Upper lobe of left lung (tissue), 6 donors: ENCODE results near the gene WTIP. TPM values are rescaled to one million over a fixed set of nuclear protein-coding genes. Genes with fewer than 3 reads are reported as not detected.
A peak's percentile ranks its signal among the peaks of the same experiment; 100 is the strongest.
"Not testable (repeated sequence)": the region's sequence is repeated elsewhere in the genome, so short reads cannot be mapped to it uniquely, and the experiment has no call there.

ENCODE experiments used
- ATAC-seq, 2 donors: fragments of 200-7000 bp; cut with Tn5 transposase; one replicate each; pipeline ENCODE4 v1.9.1; 2022; ENCODE audit warnings: mild to moderate bottlenecking in 2 of 2, moderate library complexity in 2 of 2; ENCODE audit not compliant: low FRiP score in 2 of 2
- DNase-seq, 2 donors: peaks; one replicate each; pipeline ENCODE4 v3.0.0-alpha.2; 2019 to 2020
- H3K27ac ChIP-seq, 4 donors: fragments of 200-600 bp; sonication (generic); one replicate each; pipeline ENCODE4 v1.5.1; 2016 to 2019
- H3K27me3 ChIP-seq, 4 donors: fragments of 200-600 bp; sonication (generic); one replicate each; pipeline ENCODE4 v1.5.1; 2017 to 2019
- H3K36me3 ChIP-seq, 4 donors: fragments of 200-600 bp; sonication (generic); one replicate each; pipeline ENCODE4 v1.5.1; 2016 to 2019
- H3K4me1 ChIP-seq, 4 donors: fragments of 200-600 bp; sonication (generic); one replicate each; pipeline ENCODE4 v1.5.1; 2018 to 2019
- H3K4me3 ChIP-seq, 4 donors: fragments of 200-600 bp; sonication (generic); one replicate each; pipeline ENCODE4 v1.5.1; 2017 to 2019; ENCODE audit warnings: mild to moderate bottlenecking in 2 of 4, moderate library complexity in 1 of 4
- H3K9me3 ChIP-seq, 4 donors: fragments of 200-600 bp; sonication (generic); one replicate each; pipeline ENCODE4 v1.5.1; 2018 to 2019
- EP300 ChIP-seq, 4 donors: sonication (generic); formaldehyde crosslinking; IDR thresholded peaks; one replicate each; pipeline ENCODE4 v1.5.1; 2017; ENCODE audit warnings: antibody characterized with exemption in 4 of 4, control low read depth in 2 of 4
- POLR2A ChIP-seq, 4 donors: fragments of 450-650 bp; IDR thresholded peaks; one replicate each; pipeline ENCODE4 v1.5.1; 2016 to 2017; ENCODE audit warnings: antibody characterized with exemption in 4 of 4, mild to moderate bottlenecking in 2 of 4
- POLR2AphosphoS5 ChIP-seq, 2 donors: sonication (generic); formaldehyde crosslinking; IDR thresholded peaks; one replicate each; pipeline ENCODE4 v1.5.1; 2017; ENCODE audit warnings: antibody characterized with exemption in 2 of 2
- WGBS, 2 donors: methylation state at CpG; one replicate each; pipeline ENCODE4 v1.1.5; 2017 to 2018; 5-methylcytosine and 5-hydroxymethylcytosine counted together
- total RNA-seq, 6 donors: library from RNA; depleted of rRNA in 4 of 6; stranded (reverse); fragments of >200 nt in 4 of 6; gene quantifications; one replicate each; pipeline versions ENCODE4 v1.1.0 to v1.2.1, GENCODE V29; 2016 to 2021
- TF ChIP-seq, protein P1 (sequence below), 6 experiments: fragments of 450-650 bp in 4 of 6; fragments of 200-600 bp in 2 of 6; sonication (generic) in 2 of 6; IDR thresholded peaks; one replicate each; pipeline ENCODE4 v1.5.1; 2016 to 2019; ENCODE audit warnings: antibody characterized with exemption in 6 of 6
- donor health status: DM: no; HTN: no; CAD: no; lungs with moderate emphysema.
- donor health status: DM: no; HTN: yes; CAD: no; lungs with severe emphysema.

Gene WTIP
- total RNA-seq, 6 donors from 2014 or later, result 18.7 to 93.3 (median 56.9) TPM

DNA sequence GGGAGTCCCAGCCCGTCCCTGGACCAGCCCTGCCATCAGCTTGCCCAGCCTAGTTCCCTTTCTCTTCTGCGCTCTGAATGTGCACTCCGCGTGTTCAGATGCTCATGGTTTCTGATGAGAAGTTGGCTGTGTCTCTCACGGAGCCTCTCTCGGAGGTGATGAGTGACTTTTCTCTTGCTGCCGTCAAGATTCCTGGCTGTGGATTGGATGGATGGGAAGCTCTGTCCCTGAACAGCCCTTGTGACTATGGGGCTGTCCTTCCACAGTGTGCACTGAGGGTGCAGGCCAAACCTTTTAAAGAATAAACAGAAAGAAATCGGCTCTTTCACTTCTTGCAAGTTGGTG lies 24.4 kb downstream of the WTIP start:
- Histone ChIP-seq H3K36me3 (no peaks in the 10 kb centered on the region), H3K27me3 (no peaks in the 10 kb centered on the region), H3K4me1 (peaks cover 3 to 20% (median 5%) of the 10 kb centered on the region in 4 donors), H3K27ac (no peak overlapping the region), H3K4me3 (no peak overlapping the region), H3K9me3 (peaks cover 0 to 5% (median 0%) of the 10 kb centered on the region in 4 donors)
- WGBS, 2 donors, result 66 to 67% methylated on average over 6 to 8 of the region's 8 CpGs
- DNase-seq (no peak), ATAC-seq (no peak)
- TF ChIP-seq, protein P1, sequence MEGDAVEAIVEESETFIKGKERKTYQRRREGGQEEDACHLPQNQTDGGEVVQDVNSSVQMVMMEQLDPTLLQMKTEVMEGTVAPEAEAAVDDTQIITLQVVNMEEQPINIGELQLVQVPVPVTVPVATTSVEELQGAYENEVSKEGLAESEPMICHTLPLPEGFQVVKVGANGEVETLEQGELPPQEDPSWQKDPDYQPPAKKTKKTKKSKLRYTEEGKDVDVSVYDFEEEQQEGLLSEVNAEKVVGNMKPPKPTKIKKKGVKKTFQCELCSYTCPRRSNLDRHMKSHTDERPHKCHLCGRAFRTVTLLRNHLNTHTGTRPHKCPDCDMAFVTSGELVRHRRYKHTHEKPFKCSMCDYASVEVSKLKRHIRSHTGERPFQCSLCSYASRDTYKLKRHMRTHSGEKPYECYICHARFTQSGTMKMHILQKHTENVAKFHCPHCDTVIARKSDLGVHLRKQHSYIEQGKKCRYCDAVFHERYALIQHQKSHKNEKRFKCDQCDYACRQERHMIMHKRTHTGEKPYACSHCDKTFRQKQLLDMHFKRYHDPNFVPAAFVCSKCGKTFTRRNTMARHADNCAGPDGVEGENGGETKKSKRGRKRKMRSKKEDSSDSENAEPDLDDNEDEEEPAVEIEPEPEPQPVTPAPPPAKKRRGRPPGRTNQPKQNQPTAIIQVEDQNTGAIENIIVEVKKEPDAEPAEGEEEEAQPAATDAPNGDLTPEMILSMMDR (IDR thresholded peaks at IDR 0.05), result no peak
- TF ChIP-seq POLR2A (IDR thresholded peaks at IDR 0.05) (no peak), EP300 (IDR thresholded peaks at IDR 0.05) (no peak), POLR2AphosphoS5 (IDR thresholded peaks at IDR 0.05) (peak in 1 of 2 donors; percentile 3)

- Histone ChIP-seq H3K27me3 (no peaks in the 10 kb centered on the region), H3K36me3 (no peaks in the 10 kb centered on the region), H3K9me3 (peaks cover 0 to 10% (median 0%) of the 10 kb centered on the region in 4 donors), H3K4me3 (no peak overlapping the region), H3K27ac (no peak overlapping the region), H3K4me1 (peaks cover 0 to 17% (median 0%) of the 10 kb centered on the region in 4 donors)
- DNase-seq (no peak), ATAC-seq (no peak)
- no peak for TF ChIP-seq POLR2A (IDR thresholded peaks at IDR 0.05)
- TF ChIP-seq, protein P1 (IDR thresholded peaks at IDR 0.05), result no peak
- TF ChIP-seq POLR2AphosphoS5 (IDR thresholded peaks at IDR 0.05), result no peak
- no peak for TF ChIP-seq EP300 (IDR thresholded peaks at IDR 0.05)
- 86 to 90% methylated on average over 4 of the region's 4 CpGs for WGBS, 2 donors
Observed at GRCh38 chr19:34507414-34508067, 26.0 kb downstream of the WTIP start.

GRCh38 chr19:34508540-34508939 lies 27.0 kb downstream of the WTIP start:
- ATAC-seq, result no peak
- H3K27ac ChIP-seq, result no peak overlapping the region

DNA sequence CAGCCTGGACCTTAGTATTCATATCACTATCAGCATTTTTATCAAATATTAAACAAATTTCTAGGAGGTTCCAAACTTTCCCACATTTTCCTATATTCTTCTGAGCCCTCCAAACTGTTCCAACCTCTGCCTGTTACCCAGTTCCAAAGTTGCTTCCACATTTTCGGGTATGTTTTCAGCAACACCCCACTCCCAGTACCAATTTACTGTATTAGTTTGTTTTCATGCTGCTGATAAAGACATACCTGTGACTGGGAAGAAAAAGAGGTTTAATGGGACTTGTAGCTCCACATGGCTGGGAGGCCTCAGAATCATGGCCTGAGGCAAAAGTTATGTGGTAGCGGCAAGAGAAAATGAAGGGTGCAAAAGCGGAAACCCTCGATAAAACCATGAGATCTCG lies 29.3 kb downstream of the WTIP start:
- WGBS, 2 donors, result 73 to 75% methylated on average over 5 of the region's 5 CpGs
- H3K27ac ChIP-seq, ATAC-seq, H3K27me3 ChIP-seq, H3K36me3 ChIP-seq, H3K9me3 ChIP-seq, H3K4me1 ChIP-seq, H3K4me3 ChIP-seq, DNase-seq: not testable (repeated sequence)

More at GRCh38 chr19:34508540-34508939, 27.0 kb downstream of the WTIP start:
- 53 to 64% methylated on average over 9 of the region's 9 CpGs for WGBS, 2 donors
- Histone ChIP-seq H3K4me1 (peaks cover 0 to 17% (median 0%) of the 10 kb centered on the region in 4 donors), H3K36me3 (no peaks in the 10 kb centered on the region), H3K9me3 (peaks cover 0 to 10% (median 0%) of the 10 kb centered on the region in 4 donors), H3K27me3 (no peaks in the 10 kb centered on the region), H3K4me3 (no peak overlapping the region)
- TF ChIP-seq EP300 (IDR thresholded peaks at IDR 0.05), result no peak
- no peak for TF ChIP-seq POLR2AphosphoS5 (IDR thresholded peaks at IDR 0.05)
- TF ChIP-seq, protein P1 (IDR thresholded peaks at IDR 0.05), result no peak
- TF ChIP-seq POLR2A (IDR thresholded peaks at IDR 0.05), result no peak
- no peak for DNase-seq

DNA sequence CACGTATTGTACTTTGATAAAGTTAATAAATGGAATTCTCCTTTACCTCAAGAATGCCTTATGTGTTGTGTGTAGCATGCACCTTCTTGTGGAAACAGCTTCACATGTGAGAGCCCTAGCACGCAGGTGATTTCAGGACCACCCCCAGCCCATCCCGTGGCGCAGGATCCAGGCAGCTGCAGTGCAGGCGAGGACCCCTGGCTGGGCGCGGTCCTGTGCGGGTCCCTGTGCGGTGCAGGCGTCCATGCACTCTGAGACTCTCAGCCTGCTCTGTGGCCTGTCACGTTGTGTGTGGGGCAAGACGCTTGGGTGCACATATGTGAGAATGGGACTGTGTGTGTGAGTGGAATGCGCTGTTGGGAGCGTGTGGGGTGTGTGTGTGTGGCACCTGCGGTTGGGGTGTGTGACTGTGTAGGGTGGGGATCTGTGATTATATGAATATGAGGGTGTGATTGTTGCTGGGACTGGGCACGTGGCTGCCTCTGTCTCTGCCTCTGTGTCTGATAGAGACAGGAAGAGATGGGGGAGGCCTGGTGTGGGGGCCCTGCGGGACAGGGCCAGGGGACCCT lies 30.8 kb downstream of the WTIP start:
- H3K9me3 ChIP-seq, result peaks cover 0 to 10% (median 0%) of the 10 kb centered on the region in 4 donors
- H3K4me1 ChIP-seq, result peaks cover 0 to 5% (median 0%) of the 10 kb centered on the region in 4 donors
- ATAC-seq, result peak; percentile 31 to 57
- no peaks in the 10 kb centered on the region for H3K36me3 ChIP-seq
- DNase-seq, result peak in 1 of 2 donors; percentile 57
- no peak for TF ChIP-seq POLR2A (IDR thresholded peaks at IDR 0.05)
- TF ChIP-seq POLR2AphosphoS5 (IDR thresholded peaks at IDR 0.05), result no peak
- TF ChIP-seq, protein P1 (IDR thresholded peaks at IDR 0.05), result no peak
- TF ChIP-seq EP300 (IDR thresholded peaks at IDR 0.05), result no peak
- no peaks in the 10 kb centered on the region for H3K27me3 ChIP-seq
- H3K4me3 ChIP-seq, result no peak overlapping the region
- H3K27ac ChIP-seq, result no peak overlapping the region
- WGBS, 2 donors, result 75 to 80% methylated on average over 11 to 17 of the region's 17 CpGs
